Occipital lobe (tissue), 2 donors: Measurements from ENCODE around the gene PIKFYVE. TPM values are rescaled to one million over a fixed set of nuclear protein-coding genes. Genes with fewer than 3 reads are reported as not detected.
"Not testable (repeated sequence)": the region's sequence is repeated elsewhere in the genome, so short reads cannot be mapped to it uniquely, and the experiment has no call there.

Experiments
- DNase-seq: peaks from one replicate; lab custom pipeline; 2025; lab: John Stamatoyannopoulos, UW
- total RNA-seq: library from RNA; depleted of rRNA; stranded (reverse); fragments of >200 nt; gene quantifications from one replicate; pipeline ENCODE4 v1.2.3, GENCODE V29; 2014

Gene PIKFYVE
- total RNA-seq, 1 donor from 2014 or later = 57.1 TPM

GRCh38 chr2:208359632-208359986 lies 93.6 kb downstream of the PIKFYVE start:
- DNase-seq = peak; percentile 63

DNA sequence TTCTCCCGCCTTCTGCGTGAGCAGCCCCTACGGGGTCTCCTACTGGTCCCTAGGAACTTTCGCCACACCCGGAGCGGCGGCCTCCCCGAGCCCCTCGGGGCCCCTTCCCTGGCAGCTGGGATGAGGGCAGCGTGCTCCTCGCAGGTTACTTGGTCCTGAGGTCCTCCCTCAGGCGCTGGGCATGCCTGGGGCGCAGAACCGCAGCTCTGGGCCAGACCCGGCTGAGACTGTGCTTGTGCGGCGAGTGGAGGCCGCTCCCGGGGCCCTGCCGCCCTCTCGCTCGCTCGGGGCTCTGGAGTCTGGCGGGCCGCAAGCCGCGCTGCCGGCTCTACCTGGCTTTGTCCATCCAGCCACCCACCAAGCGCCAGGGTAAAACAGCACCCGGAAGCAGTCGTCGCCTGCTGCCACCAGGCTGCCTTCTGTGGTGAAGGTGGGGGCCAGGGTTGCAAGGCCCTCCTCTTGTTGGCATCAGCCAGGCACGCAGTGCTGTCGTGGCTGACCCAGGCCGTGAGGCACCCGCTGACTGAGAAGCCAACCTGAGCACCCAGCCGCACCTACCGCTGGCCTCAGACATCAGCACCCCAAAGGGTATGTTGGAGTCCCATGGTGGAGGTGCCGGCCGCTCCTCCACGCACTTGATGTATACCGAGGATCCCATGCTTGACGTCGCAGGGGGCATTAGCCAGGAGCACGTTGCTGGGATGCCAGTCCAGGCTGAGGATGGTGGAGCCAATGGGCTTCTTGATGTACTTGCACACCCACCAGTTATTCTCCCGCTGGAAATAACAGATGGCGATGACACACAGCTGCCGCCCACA lies 94.4 kb downstream of the PIKFYVE start:
- DNase-seq = peak; percentile 27

DNA sequence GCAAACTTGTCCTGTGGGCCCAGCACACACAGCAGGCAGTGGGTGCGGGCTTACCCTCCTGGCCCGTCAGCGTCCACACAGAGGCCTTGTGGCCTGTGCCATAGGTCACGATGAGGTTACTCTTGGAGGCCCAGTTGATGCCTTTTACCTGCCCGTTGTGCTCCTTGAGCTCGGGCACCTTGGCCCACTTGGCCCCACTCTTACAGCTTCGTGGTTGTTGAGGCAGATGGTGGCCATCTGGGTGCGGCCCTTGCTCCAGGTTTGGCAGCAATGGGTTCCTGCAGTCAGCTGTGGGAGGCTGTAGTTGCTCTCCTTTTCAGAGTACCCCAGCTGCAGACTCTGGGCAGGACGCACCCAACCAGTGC lies 95.0 kb downstream of the PIKFYVE start:
- peak; percentile 25 for DNase-seq

GRCh38 chr2:208363485-208363884 lies 97.4 kb downstream of the PIKFYVE start:
- DNase-seq = no peak

DNA sequence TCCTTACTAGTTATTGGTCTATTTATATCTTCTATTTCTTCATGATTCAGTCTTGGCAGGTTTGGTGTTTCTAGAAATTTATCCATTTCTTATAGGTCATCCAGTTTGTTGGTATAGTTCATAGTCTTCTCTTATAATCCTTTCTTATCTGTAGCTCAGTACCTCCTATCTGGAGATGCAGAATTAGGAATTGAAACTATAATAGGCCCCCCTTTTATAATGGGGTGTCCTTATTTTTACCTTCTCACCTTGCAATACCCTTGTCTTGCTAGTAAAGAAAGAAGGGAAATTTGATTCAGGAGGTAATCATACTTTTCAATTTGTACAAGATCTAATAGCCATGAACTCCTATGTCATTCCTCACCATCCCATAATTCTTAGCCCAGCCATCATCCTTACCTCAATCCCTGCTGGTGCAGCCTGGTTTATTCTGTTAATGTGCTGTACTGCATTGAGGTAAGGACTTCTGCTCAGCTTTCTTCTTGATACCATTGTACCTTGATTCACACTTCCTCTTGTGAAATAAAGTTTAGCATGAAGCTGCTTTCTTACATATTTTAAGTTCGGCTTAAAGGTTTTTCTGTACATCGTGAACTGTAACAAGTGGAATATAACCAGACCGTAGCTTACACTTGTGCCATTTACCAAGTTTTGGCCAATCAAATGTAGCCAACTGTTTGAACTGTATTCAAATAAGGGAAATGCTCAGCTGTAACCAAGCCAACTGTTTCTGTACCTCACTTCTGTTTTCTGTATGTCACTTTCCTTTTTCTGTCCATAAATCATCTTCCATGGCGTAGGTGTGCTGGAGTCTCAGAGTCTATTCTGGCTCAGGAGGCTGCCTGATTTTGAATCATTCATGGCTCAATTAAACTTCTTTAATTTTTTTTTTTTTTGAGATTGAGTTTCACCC lies 100.4 kb downstream of the PIKFYVE start:
- DNase-seq = no peak

DNA sequence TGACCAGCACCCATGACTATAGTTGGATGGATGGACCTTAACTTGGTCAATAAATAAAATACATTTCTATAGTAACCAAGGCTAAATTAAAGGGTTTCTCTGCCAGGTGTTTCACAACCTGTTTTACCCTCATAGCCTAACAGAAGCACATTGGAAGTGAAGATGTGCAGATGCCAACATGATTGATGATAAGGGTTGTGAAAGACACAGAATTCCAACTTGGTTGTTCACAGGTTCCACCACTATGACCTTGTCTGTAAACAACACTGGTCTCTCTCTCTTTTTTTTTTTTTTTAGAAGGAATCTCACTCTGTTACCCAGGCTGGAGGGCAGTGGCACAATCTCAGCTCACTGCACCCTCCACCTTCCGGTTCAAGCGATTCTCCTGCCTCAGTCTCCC lies 103.0 kb downstream of the PIKFYVE start:
- DNase-seq = no peak

DNA sequence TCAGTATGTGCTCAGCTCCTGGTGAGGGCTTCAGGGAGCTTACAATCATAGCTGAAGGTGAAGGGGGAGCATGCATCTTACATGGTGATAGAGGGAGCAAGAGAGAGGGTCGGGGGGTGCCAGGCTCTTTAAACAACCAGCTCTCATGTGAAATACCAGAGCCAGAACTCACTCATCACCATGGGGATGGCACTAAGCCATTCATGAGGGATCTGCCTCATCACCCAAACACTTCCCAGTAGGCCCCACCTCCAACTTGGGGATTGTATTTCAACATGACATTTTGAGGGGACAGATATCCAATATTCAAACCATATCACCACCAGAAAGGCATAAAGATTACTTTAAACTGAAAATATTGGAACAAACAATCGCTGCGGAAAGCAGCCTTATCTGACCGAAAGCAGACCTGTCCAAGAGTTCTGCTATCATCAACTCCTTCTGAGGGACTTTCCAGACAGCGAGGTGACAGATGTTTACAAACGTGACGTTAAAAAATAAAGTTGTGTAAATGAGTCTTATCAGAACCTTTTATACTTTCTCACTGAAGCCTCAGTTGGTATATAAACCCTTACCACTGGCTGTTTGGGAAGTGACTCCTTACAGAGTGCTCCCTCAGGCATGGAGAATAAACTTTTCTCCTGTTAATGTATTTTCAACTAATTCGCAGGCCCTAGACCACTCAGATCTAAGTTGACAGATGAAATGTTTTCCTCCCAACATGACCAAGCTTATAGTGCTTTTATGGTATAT lies 105.0 kb downstream of the PIKFYVE start:
- DNase-seq = no peak

DNA sequence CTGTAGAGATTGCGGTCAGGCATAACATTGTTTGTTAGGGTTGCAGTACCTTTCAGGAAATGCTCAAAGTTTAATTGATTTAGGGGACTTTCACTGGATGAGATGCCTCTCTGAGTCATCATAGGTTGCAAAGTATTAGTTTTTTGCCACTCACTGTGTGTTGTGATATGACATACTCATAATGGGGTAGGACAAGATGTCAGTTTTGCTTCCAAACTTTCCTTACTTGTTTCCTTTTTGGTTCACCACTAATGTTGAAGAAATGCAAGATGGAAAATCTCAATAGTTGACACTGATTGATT lies 105.5 kb downstream of the PIKFYVE start:
- no peak for DNase-seq

GRCh38 chr2:208373460-208374089 lies 107.5 kb downstream of the PIKFYVE start:
- DNase-seq = peak; percentile 3

GRCh38 chr2:208375491-208376068 lies 109.5 kb downstream of the PIKFYVE start:
- no peak for DNase-seq

DNA sequence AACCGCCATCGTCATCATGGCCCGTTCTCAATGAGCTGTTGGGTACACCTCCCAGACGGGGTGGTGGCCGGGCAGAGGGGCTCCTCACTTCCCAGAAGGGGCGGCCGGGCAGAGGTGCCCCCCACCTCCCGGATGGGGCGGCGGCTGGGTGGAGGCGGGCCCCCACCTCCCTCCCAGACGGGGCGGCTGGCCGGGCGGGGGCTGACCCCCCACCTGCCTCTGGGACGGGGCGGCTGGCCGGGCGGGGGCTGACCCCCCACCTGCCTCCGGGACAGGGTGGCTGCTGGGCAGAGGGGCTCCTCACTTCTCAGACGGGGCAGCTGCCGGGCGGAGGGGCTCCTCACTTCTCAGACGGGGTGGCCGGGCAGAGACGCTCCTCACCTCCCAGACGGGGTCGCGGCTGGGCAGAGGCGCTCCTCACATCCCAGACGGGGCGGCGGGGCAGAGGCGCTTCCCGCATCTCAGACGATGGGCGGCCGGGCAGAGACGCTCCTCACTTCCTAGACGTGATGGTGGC lies 111.3 kb downstream of the PIKFYVE start:
- DNase-seq = not testable (repeated sequence)

DNA sequence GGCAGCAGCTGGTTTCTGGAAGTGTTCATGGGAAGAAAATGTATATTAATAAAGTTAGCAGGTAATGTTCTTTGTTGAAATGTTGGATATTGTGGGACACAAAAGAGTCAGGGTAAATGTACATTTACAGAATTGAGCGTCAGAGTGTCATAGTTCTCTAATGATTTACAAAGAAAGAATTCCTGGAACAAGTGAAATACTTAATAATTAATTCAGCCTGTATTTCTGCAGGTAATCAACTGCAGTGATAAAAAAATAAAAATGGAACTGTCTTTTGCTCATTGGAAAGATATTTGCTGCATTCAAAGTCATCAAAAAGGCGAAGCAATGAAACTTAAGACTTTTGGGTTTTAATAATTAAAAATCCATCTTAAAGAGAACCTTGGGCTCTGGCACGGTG lies 113.1 kb downstream of the PIKFYVE start:
- no peak for DNase-seq

DNA sequence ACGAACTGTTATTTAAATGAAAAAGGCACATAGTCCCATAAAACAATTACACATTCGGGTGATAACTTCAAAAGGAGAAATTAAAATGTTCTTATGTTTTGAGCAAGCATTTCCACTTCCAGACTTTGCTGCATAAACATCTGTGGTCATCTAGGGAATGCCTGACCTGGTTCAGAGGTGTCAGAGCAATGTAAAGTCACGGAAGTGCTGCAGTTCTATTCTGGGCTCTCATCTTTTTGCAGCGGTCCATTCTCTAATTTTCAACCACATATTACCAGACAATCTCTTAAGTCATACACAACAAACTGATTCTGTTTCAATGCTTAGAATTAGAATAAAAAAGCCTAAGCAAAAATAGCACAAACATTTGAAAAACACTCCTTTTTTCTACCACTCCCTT lies 118.6 kb downstream of the PIKFYVE start:
- no peak for DNase-seq

- DNase-seq = no peak
These were observed 120.5 kb downstream of the PIKFYVE start for GRCh38 chr2:208386541-208386940.

DNA sequence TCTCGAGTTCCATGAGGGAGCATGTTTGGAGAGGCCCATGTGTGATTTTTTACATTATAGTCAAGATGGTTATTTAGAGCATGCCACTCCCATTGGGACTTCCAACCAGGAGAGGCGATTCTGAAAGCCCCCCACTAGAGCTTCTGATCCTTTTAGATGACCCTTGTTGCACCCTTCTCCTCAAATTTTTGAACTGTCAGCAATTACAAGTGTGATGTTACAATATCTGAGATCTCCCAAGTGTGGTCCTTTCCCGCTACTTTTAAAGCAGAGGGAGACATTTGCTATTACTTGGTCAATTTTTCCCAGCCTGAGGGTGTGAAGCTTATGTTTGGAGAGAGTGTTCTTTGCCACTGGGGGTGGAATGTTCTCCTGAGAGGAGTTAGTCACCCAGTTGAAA lies 123.9 kb downstream of the PIKFYVE start:
- no peak for DNase-seq

GRCh38 chr2:208392300-208392699 lies 126.2 kb downstream of the PIKFYVE start:
- no peak for DNase-seq

DNA sequence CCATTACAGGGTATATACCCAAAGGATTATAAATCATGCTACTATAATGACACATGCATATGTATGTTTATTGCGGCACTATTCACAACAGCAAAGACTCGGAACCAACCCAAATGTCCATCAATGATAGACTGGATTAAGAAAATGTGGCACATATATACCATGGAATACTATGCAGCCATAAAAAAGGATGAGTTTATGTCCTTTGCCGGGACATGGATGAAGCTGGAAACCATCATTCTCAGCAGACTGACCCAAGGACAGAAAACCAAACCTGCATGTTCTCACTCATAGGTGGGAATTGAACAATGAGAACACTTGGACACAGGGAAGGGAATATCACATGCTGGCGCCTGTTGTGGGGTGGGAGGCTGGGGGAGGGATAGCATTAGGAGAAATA lies 130.7 kb downstream of the PIKFYVE start:
- not testable (repeated sequence) for DNase-seq

DNA sequence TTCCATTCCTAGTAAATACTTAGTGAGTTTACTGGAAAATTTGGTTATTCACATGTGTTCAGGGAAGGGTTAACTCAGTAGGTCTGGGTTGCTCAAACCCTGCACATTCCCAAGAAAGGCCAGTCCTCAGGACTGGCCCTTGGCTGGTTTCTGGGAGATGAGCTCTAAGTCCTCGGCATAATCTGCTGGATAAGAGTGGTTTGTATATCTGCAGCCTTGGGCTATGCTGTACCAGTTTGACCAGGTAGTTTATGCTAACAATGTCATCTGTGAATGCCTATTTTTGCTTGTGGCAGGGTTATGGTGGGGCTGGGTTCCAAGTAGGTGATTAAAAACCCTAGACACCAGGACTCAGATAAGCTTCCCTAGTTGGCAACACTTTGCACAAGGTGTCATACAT lies 133.1 kb downstream of the PIKFYVE start:
- DNase-seq = no peak

GRCh38 chr2:208406474-208407451 lies 140.7 kb downstream of the PIKFYVE start, which contains the start of gene PTH2R:
Gene PTH2R (plus strand): TSS chr2:208406792. CDS start chr2:208407044, 252 bp downstream.
- DNase-seq = no peak

DNA sequence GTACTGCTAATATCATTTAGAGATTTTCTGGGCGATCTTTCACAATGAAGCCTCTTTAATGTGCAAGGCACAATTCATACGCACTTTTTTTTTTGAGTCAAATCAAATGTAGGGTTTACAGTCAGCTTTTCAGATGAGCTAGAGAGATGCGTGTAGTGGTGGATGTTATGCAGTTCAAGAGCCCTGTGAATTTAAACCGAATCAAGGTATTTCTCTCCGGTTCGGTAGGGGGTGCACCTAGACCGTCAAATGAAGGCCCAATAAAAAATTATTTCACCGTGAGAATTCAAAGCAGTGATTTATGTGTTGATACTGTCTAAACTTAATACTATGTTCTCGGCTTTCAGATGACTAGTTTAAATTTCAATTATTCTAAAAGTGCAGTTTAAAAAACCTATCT lies 141.6 kb downstream of the PIKFYVE start:
- no peak for DNase-seq
